Measurements from ENCODE around the gene ENDOV. TPM values are rescaled to one million over a fixed set of nuclear protein-coding genes. Genes with fewer than 3 reads are reported as not detected.
"Not testable (repeated sequence)": the region's sequence is repeated elsewhere in the genome, so short reads cannot be mapped to it uniquely, and the experiment has no call there.

Gene ENDOV
- total RNA-seq, 1 donor from 2014 or later: 28.1 TPM

DNA sequence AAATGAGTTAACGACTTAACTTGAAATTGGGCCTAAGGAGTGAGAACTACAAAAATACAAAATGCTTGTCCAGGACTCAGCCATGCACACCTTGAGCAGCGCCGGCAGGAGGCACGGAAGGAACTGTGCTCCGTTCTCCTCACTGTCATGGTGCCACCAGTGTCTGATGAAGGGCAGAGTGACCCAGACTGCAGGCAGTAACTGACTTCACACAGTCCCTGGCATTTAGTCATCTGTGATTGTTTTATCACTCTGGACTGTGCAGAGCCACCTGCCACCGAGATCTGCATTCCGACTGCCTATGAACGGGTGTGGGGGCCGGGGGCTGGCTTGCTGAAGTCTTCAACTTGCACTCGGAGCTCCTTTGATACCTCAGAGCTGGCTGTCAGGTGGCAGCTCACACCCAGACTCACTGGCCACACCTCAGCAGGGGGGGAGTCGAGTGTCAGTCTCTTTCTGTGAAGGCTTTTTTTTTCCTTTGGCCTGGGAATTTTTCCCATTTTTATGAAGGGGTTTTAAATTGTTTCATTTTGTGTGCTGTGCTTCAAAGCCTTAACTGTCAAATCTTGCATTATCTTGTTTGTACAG is 20.2 kb upstream of the ENDOV start:
- Mint-ChIP-seq H3K9me3 (no peaks in the 10 kb centered on the region), H3K27me3 (no peaks in the 10 kb centered on the region), H3K4me1 (peaks cover 2% of the 10 kb centered on the region), H3K36me3 (ENCODE audit: low read depth) (peaks cover 54% of the 10 kb centered on the region), H3K4me3 (no peak overlapping the region), H3K27ac (no peak overlapping the region)
- intact Hi-C loops (cut with micrococcal nuclease): no loop called here
- ATAC-seq (ENCODE audit: low read depth) (no peak), DNase-seq (no peak)
- ChIA-PET CTCF (no interaction called here), POLR2A (interaction anchor here (0.7 kb wide), 1 partner anchor 170 kb away, joined by 5 read pairs; no protein-coding TSS in a partner anchor)
- TF ChIP-seq, protein P1, sequence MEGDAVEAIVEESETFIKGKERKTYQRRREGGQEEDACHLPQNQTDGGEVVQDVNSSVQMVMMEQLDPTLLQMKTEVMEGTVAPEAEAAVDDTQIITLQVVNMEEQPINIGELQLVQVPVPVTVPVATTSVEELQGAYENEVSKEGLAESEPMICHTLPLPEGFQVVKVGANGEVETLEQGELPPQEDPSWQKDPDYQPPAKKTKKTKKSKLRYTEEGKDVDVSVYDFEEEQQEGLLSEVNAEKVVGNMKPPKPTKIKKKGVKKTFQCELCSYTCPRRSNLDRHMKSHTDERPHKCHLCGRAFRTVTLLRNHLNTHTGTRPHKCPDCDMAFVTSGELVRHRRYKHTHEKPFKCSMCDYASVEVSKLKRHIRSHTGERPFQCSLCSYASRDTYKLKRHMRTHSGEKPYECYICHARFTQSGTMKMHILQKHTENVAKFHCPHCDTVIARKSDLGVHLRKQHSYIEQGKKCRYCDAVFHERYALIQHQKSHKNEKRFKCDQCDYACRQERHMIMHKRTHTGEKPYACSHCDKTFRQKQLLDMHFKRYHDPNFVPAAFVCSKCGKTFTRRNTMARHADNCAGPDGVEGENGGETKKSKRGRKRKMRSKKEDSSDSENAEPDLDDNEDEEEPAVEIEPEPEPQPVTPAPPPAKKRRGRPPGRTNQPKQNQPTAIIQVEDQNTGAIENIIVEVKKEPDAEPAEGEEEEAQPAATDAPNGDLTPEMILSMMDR (IDR thresholded peaks at IDR 0.05): no peak

DNA sequence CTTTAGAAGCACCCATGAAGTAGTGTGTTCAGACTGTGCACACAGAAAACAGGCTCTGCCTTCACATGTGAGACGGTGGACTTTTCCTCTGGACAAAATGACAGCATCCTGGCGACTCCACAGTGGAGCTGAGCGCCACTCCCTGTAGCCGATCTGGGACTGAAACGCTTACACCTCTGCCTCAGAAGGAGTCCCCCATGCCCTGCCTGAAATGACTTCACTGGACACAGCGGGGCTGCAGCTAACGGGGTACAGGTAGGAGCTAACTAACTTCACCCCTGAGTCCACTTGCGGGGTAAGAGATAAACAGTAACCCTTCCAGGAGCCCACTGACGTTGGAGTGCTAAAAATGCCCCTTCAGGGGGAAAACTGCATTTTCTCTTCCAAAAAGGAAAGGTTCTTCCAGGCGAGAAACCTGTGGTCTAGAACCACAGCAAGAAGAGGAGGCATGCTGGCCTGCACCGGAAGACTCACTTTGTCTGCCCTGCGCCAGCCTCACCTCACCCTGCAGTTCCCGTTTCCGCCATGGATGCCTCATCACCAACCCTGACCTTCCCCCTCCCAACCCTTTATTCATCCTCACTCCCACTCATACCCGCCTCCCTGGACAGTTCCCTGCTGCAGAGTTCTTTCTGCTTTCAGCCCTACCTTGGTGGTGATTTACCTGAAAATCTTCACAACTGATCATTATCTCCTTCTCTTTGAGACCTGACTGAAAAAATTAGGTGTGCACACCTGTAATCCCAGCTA is 19.4 kb upstream of the ENDOV start:
- Mint-ChIP-seq H3K36me3 (ENCODE audit: low read depth) (peaks cover 46% of the 10 kb centered on the region), H3K27me3 (no peaks in the 10 kb centered on the region), H3K27ac (no peak overlapping the region), H3K4me3 (no peak overlapping the region), H3K9me3 (no peaks in the 10 kb centered on the region), H3K4me1 (peaks cover 2% of the 10 kb centered on the region)
- ChIA-PET CTCF (no interaction called here), POLR2A (no interaction called here)
- no peak for DNase-seq
- intact Hi-C loops (cut with micrococcal nuclease): no loop called here
- ATAC-seq (ENCODE audit: low read depth): no peak
- TF ChIP-seq, protein P1 (IDR thresholded peaks at IDR 0.05): no peak

DNA sequence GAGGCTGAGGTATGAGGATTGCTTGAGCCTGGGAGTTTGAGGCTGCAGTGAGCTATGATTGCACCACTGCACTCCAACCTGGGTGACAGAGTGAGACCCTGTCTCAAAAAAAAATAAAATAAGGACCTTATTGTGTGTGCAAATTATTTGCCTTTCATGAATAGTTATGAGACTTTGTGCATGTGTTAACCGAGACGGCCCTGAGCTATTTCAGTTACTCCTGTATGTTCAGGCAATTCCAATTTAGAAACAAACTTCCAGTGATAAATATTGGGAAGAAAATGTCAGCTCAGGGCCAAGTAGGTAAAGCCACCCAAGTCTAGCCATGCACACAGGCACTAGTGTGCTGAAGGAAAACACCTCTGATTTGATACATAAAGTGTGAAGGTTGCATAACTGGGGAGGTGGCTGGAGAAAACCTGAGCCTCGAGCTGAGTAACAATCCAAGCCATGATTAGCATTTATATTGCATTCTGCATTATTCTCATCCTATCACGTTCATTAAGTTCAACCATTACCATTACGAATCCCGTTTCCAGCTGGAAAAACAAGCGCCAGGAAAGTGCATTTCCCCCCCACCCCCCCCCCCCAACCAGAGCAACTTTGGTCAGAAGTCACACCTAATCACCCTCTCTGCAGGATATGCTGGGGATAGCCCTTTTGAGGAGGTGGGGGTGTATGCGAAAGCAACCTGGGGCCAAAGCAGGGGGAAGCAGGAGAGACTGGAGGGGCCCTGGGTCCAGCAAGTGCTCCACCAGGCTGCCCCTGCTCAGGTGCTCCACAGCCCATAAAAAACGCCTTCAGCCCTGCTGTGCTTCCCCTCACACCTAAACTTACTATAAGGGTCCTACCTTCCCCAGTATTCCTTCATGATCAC is 18.6 kb upstream of the ENDOV start:
- H3K27me3 Mint-ChIP-seq: no peaks in the 10 kb centered on the region
- ChIA-PET CTCF (no interaction called here), POLR2A (no interaction called here)
- ATAC-seq (ENCODE audit: low read depth) (no peak), DNase-seq (no peak)
- peaks cover 2% of the 10 kb centered on the region for H3K4me1 Mint-ChIP-seq
- intact Hi-C loops (cut with micrococcal nuclease): no loop called here
- peaks cover 41% of the 10 kb centered on the region for H3K36me3 Mint-ChIP-seq (ENCODE audit: low read depth)
- H3K4me3 Mint-ChIP-seq: no peak overlapping the region
- TF ChIP-seq, protein P1 (IDR thresholded peaks at IDR 0.05): no peak
- no peaks in the 10 kb centered on the region for H3K9me3 Mint-ChIP-seq
- no peak overlapping the region for H3K27ac Mint-ChIP-seq

DNA sequence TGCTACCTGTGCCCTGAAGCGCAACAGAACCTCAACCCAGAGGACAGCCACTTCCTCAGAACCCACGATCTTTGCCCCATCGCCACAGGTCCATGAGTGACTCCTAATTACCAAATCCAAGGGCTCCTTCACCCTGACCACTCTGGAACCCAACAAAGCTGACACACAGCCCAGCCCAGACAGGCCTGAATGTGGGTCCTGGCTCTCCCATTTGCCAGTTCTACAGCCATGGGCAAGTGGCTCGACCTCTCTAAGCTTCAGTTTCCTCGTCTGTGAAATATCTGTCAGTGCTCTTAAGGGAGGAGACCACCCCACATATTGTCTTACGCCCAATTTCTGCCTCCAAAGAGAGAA is 18.0 kb upstream of the ENDOV start:
- ChIA-PET CTCF (no interaction called here), POLR2A (no interaction called here)
- ATAC-seq (ENCODE audit: low read depth) (no peak), DNase-seq (no peak)
- Mint-ChIP-seq H3K4me3 (no peak overlapping the region), H3K9me3 (no peaks in the 10 kb centered on the region), H3K4me1 (peaks cover 2% of the 10 kb centered on the region), H3K27ac (no peak overlapping the region), H3K27me3 (no peaks in the 10 kb centered on the region), H3K36me3 (ENCODE audit: low read depth) (peaks cover 36% of the 10 kb centered on the region)
- TF ChIP-seq, protein P1 (IDR thresholded peaks at IDR 0.05): no peak
- intact Hi-C loops (cut with micrococcal nuclease): no loop called here

DNA sequence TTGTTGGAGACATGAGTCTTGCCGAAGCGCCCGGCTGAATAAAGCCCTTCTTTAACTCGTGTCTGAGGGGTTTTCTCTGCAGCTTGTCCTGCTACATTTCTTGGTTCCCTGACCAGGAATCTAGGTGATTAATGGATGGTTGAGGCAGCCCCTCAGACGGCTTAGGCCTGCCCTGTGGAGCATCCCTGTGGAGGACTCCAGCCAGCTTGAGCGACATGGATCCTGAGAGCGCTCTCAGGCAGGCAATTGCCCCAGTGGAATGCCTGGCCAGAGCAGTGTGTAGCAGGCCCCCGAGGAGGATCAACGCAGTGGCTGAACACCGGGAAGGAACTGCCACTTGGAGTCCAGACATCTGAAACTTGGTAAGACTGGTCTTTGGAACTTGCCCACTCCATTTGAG is 17.3 kb upstream of the ENDOV start:
- DNase-seq: no peak
- intact Hi-C loops (cut with micrococcal nuclease): no loop called here
- TF ChIP-seq, protein P1 (IDR thresholded peaks at IDR 0.05): no peak
- ChIA-PET CTCF (no interaction called here), POLR2A (no interaction called here)
- Mint-ChIP-seq H3K4me1 (peaks cover 2% of the 10 kb centered on the region), H3K4me3 (no peak overlapping the region), H3K36me3 (ENCODE audit: low read depth) (peaks cover 31% of the 10 kb centered on the region), H3K27ac (no peak overlapping the region), H3K27me3 (no peaks in the 10 kb centered on the region), H3K9me3 (no peaks in the 10 kb centered on the region)
- no peak for ATAC-seq (ENCODE audit: low read depth)

DNA sequence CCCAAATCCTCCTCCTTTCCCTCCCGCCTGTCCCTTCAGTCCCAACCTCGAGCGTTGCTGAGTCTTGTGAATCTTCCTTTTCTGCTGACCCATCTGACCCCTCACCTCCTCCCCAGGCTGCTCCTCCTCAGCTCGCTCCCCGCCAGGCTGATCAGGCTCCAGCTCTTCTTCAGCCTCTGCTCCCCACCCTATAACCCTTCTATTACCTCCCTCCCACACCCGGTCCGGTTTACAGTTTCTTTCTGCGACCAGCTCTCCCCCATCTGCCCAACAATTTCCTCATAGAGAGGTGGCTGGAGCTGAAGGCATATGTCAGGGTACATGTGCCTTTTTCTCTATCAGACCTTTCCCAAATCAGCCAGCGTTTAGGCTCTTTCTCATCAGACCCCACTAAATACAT is 13.9 kb upstream of the ENDOV start:
- H3K27me3 Mint-ChIP-seq; H3K36me3 Mint-ChIP-seq (ENCODE audit: low read depth); H3K27ac Mint-ChIP-seq; ATAC-seq (ENCODE audit: low read depth); H3K4me1 Mint-ChIP-seq; POLR2A ChIA-PET; DNase-seq; H3K9me3 Mint-ChIP-seq; H3K4me3 Mint-ChIP-seq; CTCF ChIA-PET; intact Hi-C loops (cut with micrococcal nuclease): not testable (repeated sequence)

DNA sequence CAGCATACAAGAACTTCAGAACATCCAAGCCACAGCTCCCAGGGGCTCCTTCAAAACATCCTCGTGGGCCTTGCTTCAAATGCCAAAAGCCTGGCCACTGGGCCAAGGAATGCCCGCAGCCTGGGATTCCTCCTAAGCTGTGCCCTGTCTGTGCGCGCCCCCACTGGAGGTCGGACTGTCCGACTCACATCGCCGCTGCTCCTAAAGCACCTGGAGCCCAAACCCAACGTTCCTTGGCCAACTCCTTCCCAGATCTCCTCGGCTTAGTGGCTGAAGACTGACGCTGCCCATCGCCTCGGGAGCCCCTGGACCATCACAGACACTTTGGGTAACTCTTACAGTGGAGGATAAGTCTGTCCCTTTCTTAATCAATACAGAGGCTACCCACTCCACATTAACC is 12.9 kb upstream of the ENDOV start:
- H3K36me3 Mint-ChIP-seq (ENCODE audit: low read depth); intact Hi-C loops (cut with micrococcal nuclease); POLR2A ChIA-PET; H3K27me3 Mint-ChIP-seq; ATAC-seq (ENCODE audit: low read depth); H3K27ac Mint-ChIP-seq; H3K9me3 Mint-ChIP-seq; CTCF ChIA-PET; DNase-seq; H3K4me3 Mint-ChIP-seq; H3K4me1 Mint-ChIP-seq: not testable (repeated sequence)

Measured in activated B cell treated with CpG ODN at 0.5 μM for 24 hours (primary cell).